K562 (cell line): ENCODE results near the gene DYDC1. TPM values are rescaled to one million over a fixed set of nuclear protein-coding genes. Genes with fewer than 3 reads are reported as not detected.

Experiments used
- ATAC-seq: fragments of 200-7000 bp; cut with Tn5 transposase; 3 replicates; pipeline ENCODE4 v1.9.1; 2020; ENCODE audit warnings: moderate library complexity
- Bru-seq: library from RNA; stranded (reverse); fragments of 400-500 nt; gene quantifications from one replicate; lab custom pipeline; 2021; lab: Mats Ljungman, UMichigan
- BruChase-seq, 2 experiments: library from RNA; stranded (reverse); fragments of 400-500 nt; gene quantifications; one replicate each; lab custom pipeline; 2021; lab: Mats Ljungman, UMichigan
- BruUV-seq: library from RNA; stranded (reverse); fragments of 400-500 nt; replicated peaks from 2 replicates; lab custom pipeline; 2021; lab: Mats Ljungman, UMichigan
- CTCF ChIA-PET: fragments of 300-600 bp; formaldehyde crosslinking; extraction: SDS; loops from one replicate; lab custom pipeline; 2021; ENCODE audit warnings: low intra/inter-chr PET ratio; lab: Yijun Ruan, JAX
- POLR2A ChIA-PET: fragments of 300-600, 350-650 bp; sonication (Branson Sonifier 250); formaldehyde crosslinking; extraction: SDS; loops from one replicate; lab custom pipeline; 2021; ENCODE audit warnings: antibody characterized with exemption, inconsistent platforms; lab: Yijun Ruan, JAX
- DNase-seq, 4 experiments: peaks; one replicate each; pipeline versions ENCODE4 v3.0.0 to v3.0.0-alpha.2; 2011 to 2018; ENCODE audit warnings: low spot score in 3 of 4, mixed read lengths in 3 of 4; ENCODE audit errors: extremely low read depth in 1 of 4
- FAIRE-seq: peaks from 2 replicates; lab custom pipeline; 2011; peaks lifted over from hg19 to GRCh38; lab: Jason Lieb, UNC
- H2AFZ ChIP-seq: 2 replicates; pipeline ENCODE4 v1.6.0; 2011; ENCODE audit warnings: low read depth, low read length, control low read depth, inconsistent platforms
- H3K27ac ChIP-seq: fragments of 200-600 bp; 3 replicates; pipeline ENCODE4 v1.8.0; 2011; ENCODE audit warnings: low read depth, mild to moderate bottlenecking, control low read depth, inconsistent platforms, low read length, moderate library complexity, mixed read lengths; ENCODE audit errors: extremely low read depth
- H3K27me3 ChIP-seq, 2 experiments: fragments of 300-600 bp in 1 of 2; 2 replicates in 1 of 2; 3 replicates in 1 of 2; pipeline versions ENCODE4 v1.6.0 to v1.8.0; 2011; ENCODE audit warnings: inconsistent platforms in 2 of 2, low read length in 2 of 2, mild to moderate bottlenecking in 1 of 2, mixed read lengths in 1 of 2, moderate library complexity in 1 of 2; ENCODE audit not compliant: control insufficient read depth in 2 of 2, insufficient read depth in 2 of 2
- H3K36me3 ChIP-seq: fragments of 300-600 bp; 3 replicates; pipeline ENCODE4 v1.8.0; 2011; ENCODE audit warnings: mild to moderate bottlenecking, low read length, inconsistent platforms; ENCODE audit not compliant: control insufficient read depth, insufficient read depth
- H3K4me1 ChIP-seq, 2 experiments: fragments of 200-600 bp in 1 of 2; replicated peaks in 1 of 2; 2 replicates in 1 of 2; 3 replicates in 1 of 2; pipeline versions ENCODE4 v1.5.1 to v1.8.0; 2011; ENCODE audit warnings: inconsistent platforms in 2 of 2, low read length in 2 of 2, mild to moderate bottlenecking in 1 of 2, mixed read lengths in 1 of 2, moderate library complexity in 1 of 2; ENCODE audit not compliant: control insufficient read depth in 2 of 2, insufficient read depth in 2 of 2
- H3K4me2 ChIP-seq: 2 replicates; pipeline ENCODE4 v1.6.1; 2011; ENCODE audit warnings: low read length, control low read depth, inconsistent platforms, mixed read lengths; ENCODE audit not compliant: insufficient read depth
- H3K4me3 ChIP-seq: fragments of 200-600 bp; sonication (generic), shearing (Covaris generic); 2 replicates; pipeline ENCODE4 v1.5.1; 2016; ENCODE audit warnings: control low read depth, inconsistent platforms
- H3K79me2 ChIP-seq: fragments of 200-600 bp; 3 replicates; pipeline ENCODE4 v1.8.0; 2011; ENCODE audit warnings: low read length, inconsistent platforms; ENCODE audit not compliant: control insufficient read depth, insufficient read depth
- H3K9ac ChIP-seq, 2 experiments: 2 replicates each; pipeline versions ENCODE4 v1.6.0 to v1.6.1; 2011; ENCODE audit warnings: low read depth in 2 of 2, low read length in 2 of 2, control low read depth in 1 of 2, inconsistent platforms in 1 of 2, mild to moderate bottlenecking in 1 of 2, mixed read lengths in 1 of 2; ENCODE audit not compliant: insufficient read depth in 1 of 2
- H3K9me1 ChIP-seq: one replicate; pipeline ENCODE4 v1.6.0; 2011; ENCODE audit warnings: inconsistent platforms, mild to moderate bottlenecking, low read length, moderate library complexity; ENCODE audit not compliant: control insufficient read depth, insufficient read depth
- H3K9me3 ChIP-seq: replicated peaks from 2 replicates; pipeline ENCODE4 v1.5.1; 2011; ENCODE audit warnings: low read depth, low read length, inconsistent platforms; ENCODE audit not compliant: control insufficient read depth, insufficient read depth
- H4K20me1 ChIP-seq: replicated peaks from 2 replicates; pipeline ENCODE4 v1.6.1; 2011; ENCODE audit warnings: low read length, inconsistent platforms, mixed read lengths; ENCODE audit not compliant: control insufficient read depth, insufficient read depth
- MTA3 ChIP-seq: fragments of 450-650 bp; formaldehyde crosslinking; IDR thresholded peaks from 2 replicates; pipeline ENCODE4 v1.6.1; 2017; ENCODE audit warnings: mild to moderate bottlenecking, borderline replicate concordance
- NRF1 ChIP-seq, 2 experiments: fragments of 450-650 bp; IDR thresholded peaks in 1 of 2; conservative IDR thresholded peaks in 1 of 2; 2 replicates each; pipeline ENCODE4 v1.6.1; 2014; ENCODE audit warnings: mild to moderate bottlenecking in 2 of 2
- RFX1 ChIP-seq: fragments of 450-650 bp; IDR thresholded peaks from 2 replicates; pipeline ENCODE4 v1.6.1; 2016; ENCODE audit warnings: mild to moderate bottlenecking, moderate library complexity
- WGBS: fragments of 100-300 bp; shearing (Covaris generic); methylation state at CpG from one replicate; pipeline ENCODE4 v1.1.6; 2016; ENCODE audit warnings: low coverage, mixed read lengths; ENCODE audit not compliant: insufficient coverage; ENCODE audit errors: missing lambda C conversion rate; 5-methylcytosine and 5-hydroxymethylcytosine counted together
- in situ Hi-C: fragments of 300-500 bp; cut with MboI; formaldehyde crosslinking; loops from 4 replicates; pipeline ENCODE4 v1.15.0; 2018; ENCODE audit warnings: inconsistent platforms, mixed read lengths
- intact Hi-C: fragments of 100-400 bp; cut with micrococcal nuclease; formaldehyde crosslinking; loops from 2 replicates; pipeline ENCODE4 v1.14.2; 2022
- long read RNA-seq, 3 experiments: library from polyadenylated mRNA in 2 of 3; library from RNA in 1 of 3; unstranded in 2 of 3; stranded (forward) in 1 of 3; transcript quantifications; one replicate each; pipeline ENCODE4 v2.0.0, GENCODE V29; 2019 to 2022
- polyA minus RNA-seq, 3 experiments: library from RNA; depleted of rRNA, polyadenylated mRNA; stranded (reverse); fragments of >200 nt; gene quantifications; 2 replicates each; pipeline ENCODE4 v1.2.3, GENCODE V29; 2011
- polyA plus RNA-seq, 8 experiments: library from polyadenylated mRNA; depleted of rRNA in 4 of 8; stranded (reverse) in 5 of 8; unstranded in 3 of 8; fragments of >200 nt; fragmentation: Nextera tagmentation in 2 of 8; fragmentation: Illumina TruSeq in 1 of 8; extraction: Ambion mirVana in 2 of 8; extraction: Trizol in 1 of 8; gene quantifications; 2 replicates each; pipeline versions ENCODE4 v1.2.1 to v1.2.3, GENCODE V29; 2011 to 2014; ENCODE audit warnings: inconsistent platforms in 1 of 8, missing spikeins in 1 of 8
- total RNA-seq, 7 experiments: library from RNA; depleted of rRNA in 6 of 7; stranded (reverse); fragments of >200 nt in 6 of 7; fragmentation: Illumina TruSeq in 2 of 7; extraction: Trizol in 2 of 7; gene quantifications; 2 replicates each; pipeline versions ENCODE4 v1.2.1 to v1.2.3, GENCODE V29; 2011 to 2021; ENCODE audit warnings: low replicate concordance in 1 of 7

DYDC1 gene
- not detected in 2 replicates for total RNA-seq (2011; cell fraction: chromatin; rRNA removed; ENCODE audit: low replicate concordance)
- total RNA-seq (2011; cell fraction: nucleolus; rRNA removed): not detected in 2 replicates
- total RNA-seq (2011; cell fraction: nucleoplasm; rRNA removed): not detected in 2 replicates
- total RNA-seq (2014; rRNA removed) (not detected in 2 replicates), total RNA-seq (2014; rRNA removed; fragmentation: Illumina TruSeq; extraction: Trizol) (not detected in 2 replicates), total RNA-seq (2015; rRNA removed; fragmentation: Illumina TruSeq; extraction: Trizol) (not detected in 2 replicates), total RNA-seq (2021) (not detected in 2 replicates), polyA plus RNA-seq (2011; rRNA removed) (not detected in 2 replicates), polyA plus RNA-seq (2014; fragmentation: Illumina TruSeq; extraction: Trizol) (not detected in 2 replicates), polyA plus RNA-seq (2014; fragmentation: Nextera tagmentation; extraction: Ambion mirVana) (not detected), polyA plus RNA-seq (2014; rRNA removed) (not detected in 2 replicates), polyA minus RNA-seq (2011; rRNA and poly(A)+ RNA removed) (not detected in 2 replicates), Bru-seq, nascent RNA (percentile 8 among the genes with signal in this experiment), BruChase-seq, experiment 1, labeled RNA remaining after a 2-hour chase (not detected), BruChase-seq, experiment 2, labeled RNA remaining after a 6-hour chase (not detected)
- not detected in 2 replicates for polyA plus RNA-seq (2011; cell fraction: cytosol; rRNA removed)
- not detected in 2 replicates for polyA plus RNA-seq (2011; cell fraction: nucleus; rRNA removed)
- not detected in 2 replicates for polyA plus RNA-seq (2012)
- polyA minus RNA-seq (2011; cell fraction: cytosol; rRNA and poly(A)+ RNA removed): not detected in 2 replicates
- not detected in 2 replicates for polyA minus RNA-seq (2011; cell fraction: nucleus; rRNA and poly(A)+ RNA removed)
- long read RNA-seq, experiment 1, partial matches to known transcripts: 0 of 1 reads
- long read RNA-seq, experiment 1, other reads (novel, unspliced or antisense): 1 of 1 reads
- long read RNA-seq, experiment 2: 0 reads
- long read RNA-seq, experiment 3: 0 reads

DNA sequence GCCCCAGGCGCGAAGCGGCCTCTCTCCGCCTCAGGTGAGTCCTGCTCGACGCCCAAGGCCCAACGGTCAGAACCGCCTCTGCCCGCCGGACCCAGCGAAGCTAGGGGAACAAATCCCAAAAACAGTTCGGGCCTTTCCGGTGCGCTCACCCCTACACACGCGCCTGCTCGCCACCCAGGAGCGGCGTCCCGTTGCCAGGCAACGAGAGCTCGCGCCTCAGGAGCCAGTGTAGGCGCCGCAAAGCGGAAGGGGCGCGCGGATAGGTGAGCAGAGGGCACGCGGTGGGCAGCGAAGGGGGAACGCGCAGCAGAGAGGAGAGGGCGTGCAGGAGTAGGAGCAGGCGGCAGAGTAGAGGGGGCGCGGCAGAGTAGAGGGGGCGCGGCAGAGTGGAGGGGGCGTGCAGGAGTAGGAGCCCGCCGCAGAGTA lies at the start of gene DYDC1, which contains the start of gene DYDC2:
TSS of gene DYDC1 (minus strand) at position 193 of the 426 bp plus-strand sequence. CDS start 4,154 bp downstream, outside the sequence.
TSS of gene DYDC2 (plus strand) at position 219 of the 426 bp plus-strand sequence. CDS start 5,663 bp downstream, outside the sequence.
- peaks cover 0 to 19% of the 10 kb centered on the region in 2 experiments; a peak in 2 of 5 replicates for H3K4me1 ChIP-seq
- no peak within 1 kb of the TSS for H3K27ac ChIP-seq
- no peaks in the 10 kb centered on the region for H3K79me2 ChIP-seq
- WGBS: 12% methylated on average over 32 of the region's 43 CpGs
- H3K9me1 ChIP-seq: no peaks in the 10 kb centered on the region
- TF ChIP-seq RFX1 (peak; percentile 87), NRF1 (conservative IDR thresholded peaks at IDR 0.05 in 1 of 2, IDR thresholded peaks at IDR 0.05 in 1 of 2) (peak in 1 of 2 experiments; percentile 35; a peak in 1 of 4 replicates), MTA3 (no peak)
- H3K4me3 ChIP-seq: no peak within 1 kb of the TSS
- peaks cover 32 to 39% of the 10 kb centered on the region in 2 experiments for H3K27me3 ChIP-seq
- no peaks in the 10 kb centered on the region for H3K36me3 ChIP-seq
- ChIA-PET POLR2A (no interaction called here), CTCF (no interaction called here)
- in situ Hi-C loops (no loop called here), intact Hi-C loops (no loop called here)
- peak within 1 kb of the TSS in 1 of 2 experiments; percentile 33; a peak in 2 of 4 replicates for H3K9ac ChIP-seq
- H4K20me1 ChIP-seq: no peaks in the 10 kb centered on the region
- no peak within 1 kb of the TSS for H3K4me2 ChIP-seq
- FAIRE-seq: no peak
- DNase-seq: peak in 3 of 4 experiments; percentile 16 to 36 (median 24)
- BruUV-seq: no TSS peak
- H3K9me3 ChIP-seq: no peaks in the 10 kb centered on the region
- H2AFZ ChIP-seq: no peak within 1 kb of the TSS; the same call in 1 of the 2 replicates
- peak; percentile 74 for ATAC-seq
